Measurements from ENCODE around the gene SUSD4.

GRCh38 chr1:223297800-223298199, 66.2 kb downstream of the SUSD4 start:
- TF ChIP-seq POLR2A (IDR thresholded peaks at IDR 0.05; ENCODE audit: low read depth, low read length) (no peak), TAF1 (IDR thresholded peaks at IDR 0.05; ENCODE audit: low read depth, low read length) (no peak), POLR2AphosphoS5 (IDR thresholded peaks at IDR 0.05; ENCODE audit: low read depth, low read length) (no peak), SPI1 (IDR thresholded peaks at IDR 0.05; ENCODE audit: low read depth, low read length) (no peak)
